NCI-H510A (cell line): ENCODE measurements around the gene ENO4.

Experiments
- DNase-seq: peaks from one replicate; lab custom pipeline; 2025; lab: John Stamatoyannopoulos, UW

The ENO4 gene

GRCh38 chr10:116868722-116869121 is 19.4 kb downstream of the ENO4 start:
- DNase-seq = no peak

- no peak for DNase-seq
Observed at GRCh38 chr10:116870949-116871348, 21.6 kb downstream of the ENO4 start.

- DNase-seq = no peak
Observed at GRCh38 chr10:116873134-116873533, 23.8 kb downstream of the ENO4 start.

- DNase-seq = no peak
Observed at GRCh38 chr10:116875897-116876296, 26.6 kb downstream of the ENO4 start.

GRCh38 chr10:116877391-116877790 is 28.1 kb downstream of the ENO4 start:
- no peak for DNase-seq

DNA sequence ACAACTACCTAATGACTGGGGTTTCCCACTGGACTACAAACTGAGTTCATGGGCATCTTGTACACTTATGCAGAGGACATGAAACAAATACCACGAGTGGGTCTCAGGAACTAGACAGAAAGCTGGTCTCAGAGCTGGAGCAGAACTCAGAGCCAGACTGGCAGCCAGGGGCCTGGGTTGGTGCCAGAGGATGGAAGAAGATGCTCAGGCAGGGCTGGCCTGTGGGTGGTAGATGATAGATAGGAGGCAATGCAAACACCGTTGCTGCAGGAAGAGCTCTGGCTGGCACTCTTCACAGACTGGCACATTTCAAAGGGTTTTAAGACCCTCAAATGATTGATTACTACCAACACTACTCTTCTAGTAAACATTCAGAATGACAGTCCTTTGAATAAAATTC is 28.8 kb downstream of the ENO4 start:
- DNase-seq = no peak

- no peak for DNase-seq
Observed at GRCh38 chr10:116879817-116880216, 30.5 kb downstream of the ENO4 start.

DNA sequence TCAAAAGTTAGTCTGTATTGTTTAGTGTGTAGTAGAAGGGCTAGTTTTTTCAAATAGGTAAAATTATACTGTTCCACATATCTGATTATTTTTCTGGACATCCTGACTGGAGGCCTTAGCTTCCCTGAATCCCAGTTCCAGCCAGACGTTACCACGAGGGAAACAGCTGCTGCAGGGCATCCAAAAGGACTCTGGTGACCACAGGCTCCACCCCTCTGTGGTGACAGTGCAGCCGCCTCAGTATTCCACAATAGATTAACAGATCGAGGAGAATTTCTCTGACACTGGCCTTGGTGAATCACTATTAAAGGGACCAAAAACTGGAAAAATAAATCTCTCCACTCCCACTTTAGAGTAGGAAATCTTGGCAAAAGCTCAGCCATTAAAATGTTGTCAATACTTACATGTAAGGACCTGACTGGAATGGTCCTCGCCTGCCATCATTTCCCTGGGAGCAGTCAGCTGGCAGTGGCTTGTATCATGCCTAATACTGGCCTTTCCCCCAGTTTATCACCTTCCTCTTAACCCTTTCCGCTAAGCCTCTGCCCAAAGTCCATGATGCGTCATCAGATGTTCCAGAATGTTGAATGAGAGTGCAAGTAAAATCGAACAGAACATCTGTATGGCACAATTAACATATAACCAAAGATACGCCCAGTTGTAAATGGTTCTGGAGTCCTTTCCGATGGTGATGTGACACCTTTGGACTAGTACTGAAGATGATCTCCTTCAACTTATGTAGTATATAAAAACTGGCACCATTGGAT is 31.6 kb downstream of the ENO4 start:
- peak; percentile 2 for DNase-seq

GRCh38 chr10:116882639-116883038 is 33.3 kb downstream of the ENO4 start:
- DNase-seq = no peak

DNA sequence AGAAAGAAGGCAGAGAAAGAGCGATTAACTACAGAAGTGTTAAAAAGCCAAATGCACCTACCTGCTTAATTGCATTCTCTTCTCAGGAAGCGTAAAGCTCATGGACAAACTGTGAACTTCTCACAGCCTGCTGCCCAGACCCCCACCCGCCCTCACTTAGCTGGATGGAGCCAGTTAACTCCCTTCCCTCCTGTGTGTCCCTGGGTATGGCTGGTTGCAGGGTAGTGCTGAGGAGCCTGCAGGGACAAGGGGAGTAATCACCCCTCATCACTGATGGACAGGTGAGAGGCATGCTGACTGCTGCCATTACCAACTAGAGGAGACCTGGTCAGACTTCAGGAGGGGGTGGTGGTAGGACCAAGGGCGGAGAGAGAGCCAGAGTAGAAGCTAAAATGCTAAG is 37.5 kb downstream of the ENO4 start:
- no peak for DNase-seq

DNA sequence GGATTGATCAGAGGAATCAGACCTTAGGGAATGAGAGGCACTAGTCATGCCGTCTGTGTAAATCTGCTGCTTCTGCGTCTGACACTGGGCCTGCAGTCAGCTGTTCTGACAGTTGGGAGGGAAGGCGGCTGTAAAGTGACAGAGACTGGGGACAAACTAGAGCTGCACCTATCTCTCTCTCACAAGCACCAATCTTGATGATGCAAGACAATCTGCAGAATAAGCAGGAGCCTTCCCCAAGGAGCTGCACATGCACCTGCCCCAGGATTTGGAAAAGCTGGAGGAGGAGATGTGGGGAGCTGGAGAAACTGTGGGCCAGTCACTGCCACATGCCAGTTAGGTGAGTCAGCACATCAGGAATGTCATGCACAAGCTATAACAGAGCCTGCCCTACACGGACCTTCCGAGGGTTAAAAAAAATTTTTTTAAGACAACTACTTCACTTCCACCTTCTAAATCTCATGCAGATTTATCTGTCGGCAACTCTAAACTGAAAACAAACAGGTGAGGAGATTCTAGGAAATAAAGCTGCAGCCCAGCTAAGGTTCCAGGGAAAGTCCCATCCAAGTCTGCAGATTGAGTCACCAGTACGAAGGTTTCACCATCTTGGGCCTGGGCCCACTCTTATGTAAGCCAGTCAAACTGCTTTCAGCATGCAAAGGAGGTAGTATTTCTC is 39.2 kb downstream of the ENO4 start:
- DNase-seq = no peak

DNA sequence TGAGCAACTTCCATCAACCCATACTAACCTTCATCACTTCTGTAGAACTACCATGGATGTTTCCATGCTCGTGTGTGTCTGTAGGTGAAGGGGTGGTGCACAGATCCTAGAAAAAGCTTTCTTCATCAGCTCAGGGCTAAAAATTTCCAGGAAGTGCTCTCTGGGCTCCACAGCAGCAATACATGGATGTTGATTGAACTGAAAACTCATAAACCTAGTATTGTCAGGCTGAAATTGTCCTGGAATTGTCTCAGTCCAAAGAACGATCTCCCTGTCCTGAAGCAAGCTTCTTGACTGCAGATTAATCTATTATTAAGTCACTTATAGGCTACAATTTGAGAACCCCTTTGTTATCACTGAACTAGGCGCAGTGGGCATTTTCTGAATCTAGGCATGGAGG is 39.8 kb downstream of the ENO4 start:
- DNase-seq = no peak

GRCh38 chr10:116891208-116891607 is 41.9 kb downstream of the ENO4 start:
- no peak for DNase-seq

GRCh38 chr10:116892907-116893685 is 43.8 kb downstream of the ENO4 start:
- DNase-seq = no peak

DNA sequence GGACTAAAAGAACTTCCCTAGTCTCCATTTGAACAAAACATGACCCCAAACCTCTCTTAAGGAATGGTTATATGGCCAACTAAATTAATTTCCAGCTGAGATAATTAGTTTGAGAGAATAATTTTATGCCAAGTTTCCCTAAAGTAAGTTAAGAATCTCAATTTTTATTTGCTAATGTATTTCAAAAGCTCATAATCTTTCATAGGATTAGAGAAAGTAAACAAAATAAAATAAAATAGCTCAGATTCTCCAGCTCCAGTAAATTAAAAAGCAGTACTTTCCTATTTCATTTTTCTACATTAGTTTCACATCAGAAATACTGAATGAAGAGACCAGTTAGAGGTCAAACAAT is 44.4 kb downstream of the ENO4 start:
- no peak for DNase-seq

- DNase-seq = no peak
Observed at GRCh38 chr10:116899626-116900025, 50.3 kb downstream of the ENO4 start.

DNA sequence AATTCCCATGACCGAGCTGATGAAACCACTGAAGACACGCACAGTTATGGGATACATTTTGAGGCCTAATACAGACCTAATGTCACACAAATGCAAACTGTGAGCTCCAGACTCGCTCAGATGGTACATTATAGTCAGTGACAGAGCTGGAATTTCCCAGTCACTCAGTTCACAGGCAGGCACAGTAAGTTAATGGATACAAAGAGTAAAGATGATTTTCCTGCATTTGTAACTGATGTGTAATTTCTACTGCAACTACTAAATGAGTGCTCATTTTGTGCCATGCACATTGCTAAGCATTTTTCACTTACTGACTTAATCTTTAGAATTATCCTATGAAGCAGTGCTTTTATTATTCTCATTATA is 56.5 kb downstream of the ENO4 start:
- DNase-seq = no peak

GRCh38 chr10:116907245-116907987 is 58.1 kb downstream of the ENO4 start:
- no peak for DNase-seq

DNA sequence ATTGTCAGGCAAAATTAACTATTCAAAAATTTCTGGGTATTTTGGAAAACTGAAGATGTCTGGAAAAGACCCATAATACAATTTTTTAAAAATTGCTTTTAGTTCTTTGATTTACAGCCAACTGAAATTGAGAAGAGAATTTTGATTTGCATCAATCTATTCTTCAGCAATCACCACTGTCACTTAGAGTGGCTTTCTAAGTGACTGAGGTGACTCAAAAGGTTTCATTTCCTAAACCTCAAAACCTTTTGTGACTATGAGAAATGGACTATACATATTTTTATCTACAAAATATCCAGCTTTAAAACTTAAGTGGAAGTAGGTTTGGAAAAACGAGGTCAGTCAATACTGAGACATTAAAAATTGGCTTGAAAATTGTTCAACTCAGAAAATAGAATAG is 60.0 kb downstream of the ENO4 start:
- no peak for DNase-seq

- DNase-seq = no peak
Observed at GRCh38 chr10:116910910-116911309, 61.6 kb downstream of the ENO4 start.

DNA sequence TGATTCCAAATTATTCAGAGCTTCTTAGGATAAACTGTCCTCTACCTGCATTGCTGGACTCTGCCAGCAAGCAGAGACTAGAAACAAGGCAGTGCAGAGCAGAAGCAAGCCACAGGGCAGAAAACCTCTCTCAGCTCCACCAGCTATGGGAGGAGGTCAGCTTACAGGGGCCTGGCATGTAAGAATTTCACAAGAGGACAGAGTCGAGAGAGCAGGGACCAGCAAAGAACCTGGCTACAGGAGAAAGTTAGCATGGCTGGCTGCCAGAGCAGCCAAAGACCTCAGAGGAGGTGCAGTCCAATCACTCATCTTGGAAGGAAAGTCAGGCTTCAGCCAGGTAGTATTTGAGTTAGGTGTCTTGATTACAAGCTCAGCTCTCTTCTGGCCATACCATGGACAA is 62.9 kb downstream of the ENO4 start:
- no peak for DNase-seq

- DNase-seq = no peak
Observed at GRCh38 chr10:116913695-116914094, 64.4 kb downstream of the ENO4 start.
